HEK293 (cell line): ENCODE results near the gene AP3B1.

Experiments used
- CTCF ChIA-PET: fragments of 350-600 bp; formaldehyde crosslinking; extraction: SDS; loops from one replicate; lab custom pipeline; 2021; ENCODE audit warnings: antibody characterized with exemption; lab: Yijun Ruan, JAX
- POLR2A ChIA-PET: fragments of 300-600 bp; formaldehyde crosslinking; extraction: SDS; loops from one replicate; lab custom pipeline; 2020; ENCODE audit warnings: antibody characterized with exemption, inconsistent platforms; lab: Yijun Ruan, JAX
- H3K27ac ChIP-seq: fragments of 200-500 bp; sonication (Bioruptor generic); 2 replicates; pipeline ENCODE4 v1.5.1; 2014; ENCODE audit warnings: low read depth, low read length, control low read depth, inconsistent platforms; ENCODE audit errors: extremely low read depth
- H3K36me3 ChIP-seq, 2 experiments: fragments of 200-500 bp in 1 of 2; sonication (Bioruptor generic) in 1 of 2; 1 replicate in 1 of 2; 2 replicates in 1 of 2; pipeline ENCODE4 v1.5.1; 2014 to 2017; ENCODE audit warnings: inconsistent platforms in 2 of 2, low read length in 2 of 2; ENCODE audit not compliant: control insufficient read depth in 2 of 2, insufficient read depth in 1 of 2
- H3K4me1 ChIP-seq: fragments of 200-500 bp; sonication (Bioruptor generic); 2 replicates; pipeline ENCODE4 v1.5.1; 2014; ENCODE audit warnings: mild to moderate bottlenecking, low read length, inconsistent platforms; ENCODE audit not compliant: control insufficient read depth, insufficient read depth
- H3K4me3 ChIP-seq: 2 replicates; pipeline ENCODE4 v1.5.1; 2011; ENCODE audit warnings: low read depth, mild to moderate bottlenecking, control low read depth, low read length, moderate library complexity
- H3K9me3 ChIP-seq: fragments of 200-500 bp; sonication (Bioruptor generic); 2 replicates; pipeline ENCODE4 v1.5.1; 2014; ENCODE audit warnings: low read depth, low read length, inconsistent platforms; ENCODE audit not compliant: control insufficient read depth, insufficient read depth
- KLF16 ChIP-seq: fragments of 450-650 bp; formaldehyde crosslinking; IDR thresholded peaks from 2 replicates; pipeline ENCODE4 v1.5.1; 2017; ENCODE audit warnings: missing biosample characterization, missing genetic modification characterization
- TRIM28 ChIP-seq: IDR thresholded peaks from 2 replicates; pipeline ENCODE4 v1.6.1; 2011; ENCODE audit warnings: low read length, control low read depth, borderline replicate concordance
- ZBTB17 ChIP-seq: fragments of 450-650 bp; formaldehyde crosslinking; IDR thresholded peaks from 2 replicates; pipeline ENCODE4 v1.5.1; 2016; ENCODE audit warnings: missing biosample characterization, missing genetic modification characterization
- ZFP37 ChIP-seq: fragments of 450-650 bp; formaldehyde crosslinking; IDR thresholded peaks from 2 replicates; pipeline ENCODE4 v1.5.1; 2016; ENCODE audit warnings: missing biosample characterization, missing genetic modification characterization
- ZNF112 ChIP-seq: fragments of 450-650 bp; formaldehyde crosslinking; IDR thresholded peaks from 2 replicates; pipeline ENCODE4 v1.5.0; 2017; ENCODE audit warnings: missing biosample characterization, missing genetic modification characterization
- ZNF148 ChIP-seq: fragments of 450-650 bp; formaldehyde crosslinking; IDR thresholded peaks from 2 replicates; pipeline ENCODE4 v1.5.0; 2017; ENCODE audit warnings: missing biosample characterization, missing genetic modification characterization, borderline replicate concordance
- ZNF16 ChIP-seq: fragments of 450-650 bp; formaldehyde crosslinking; IDR thresholded peaks from 2 replicates; pipeline ENCODE4 v1.5.1; 2016; ENCODE audit warnings: low read depth, missing biosample characterization, missing genetic modification characterization
- ZNF223 ChIP-seq: fragments of 450-650 bp; formaldehyde crosslinking; IDR thresholded peaks from 2 replicates; pipeline ENCODE4 v1.5.1; 2016; ENCODE audit warnings: missing biosample characterization, missing genetic modification characterization
- ZNF350 ChIP-seq: fragments of 450-650 bp; formaldehyde crosslinking; IDR thresholded peaks from 2 replicates; pipeline ENCODE4 v1.5.0; 2017; ENCODE audit warnings: missing biosample characterization, mild to moderate bottlenecking, missing genetic modification characterization
- ZNF449 ChIP-seq: fragments of 450-650 bp; formaldehyde crosslinking; IDR thresholded peaks from 2 replicates; pipeline ENCODE4 v1.5.1; 2017; ENCODE audit warnings: missing biosample characterization, mild to moderate bottlenecking, missing genetic modification characterization, moderate library complexity
- ZNF501 ChIP-seq: fragments of 450-650 bp; formaldehyde crosslinking; IDR thresholded peaks from 2 replicates; pipeline ENCODE4 v1.5.1; 2016; ENCODE audit warnings: missing biosample characterization, missing genetic modification characterization
- ZNF510 ChIP-seq: fragments of 450-650 bp; formaldehyde crosslinking; IDR thresholded peaks from 2 replicates; pipeline ENCODE4 v1.5.1; 2018; ENCODE audit warnings: mild to moderate bottlenecking, missing genetic modification characterization, missing biosample characterization; ENCODE audit not compliant: insufficient replicate concordance
- ZNF561 ChIP-seq: fragments of 450-650 bp; IDR thresholded peaks from 2 replicates; pipeline ENCODE4 v1.5.1; 2018; ENCODE audit warnings: missing biosample characterization, missing genetic modification characterization, borderline replicate concordance
- ZNF664 ChIP-seq: fragments of 450-650 bp; formaldehyde crosslinking; IDR thresholded peaks from 2 replicates; pipeline ENCODE4 v1.5.1; 2016; ENCODE audit warnings: missing biosample characterization, missing genetic modification characterization
- ZNF76 ChIP-seq: fragments of 450-650 bp; formaldehyde crosslinking; IDR thresholded peaks from 2 replicates; pipeline ENCODE4; 2016; ENCODE audit warnings: low read depth, missing biosample characterization, missing genetic modification characterization, borderline replicate concordance
- ZNF776 ChIP-seq: fragments of 450-650 bp; formaldehyde crosslinking; IDR thresholded peaks from 2 replicates; pipeline ENCODE4 v1.5.0; 2017; ENCODE audit warnings: missing biosample characterization, missing genetic modification characterization, borderline replicate concordance
- TF ChIP-seq, protein P1 (sequence below): IDR thresholded peaks from 2 replicates; pipeline ENCODE4 v1.6.1; 2011; ENCODE audit warnings: mild to moderate bottlenecking, low read depth, low read length, borderline replicate concordance
- TF ChIP-seq, protein P2 (sequence below): fragments of 450-650 bp; formaldehyde crosslinking; IDR thresholded peaks from 2 replicates; pipeline ENCODE4 v1.5.1; 2016; ENCODE audit warnings: missing biosample characterization, missing genetic modification characterization
- TF ChIP-seq, protein P3 (sequence below): fragments of 450-650 bp; formaldehyde crosslinking; IDR thresholded peaks from 2 replicates; pipeline ENCODE4 v1.5.1; 2016; ENCODE audit warnings: missing biosample characterization, missing genetic modification characterization

The AP3B1 gene

GRCh38 chr5:78280261-78280660 is 14.2 kb downstream of the AP3B1 start:
- H3K27ac ChIP-seq = no peak overlapping the region
- CTCF ChIA-PET = no interaction called here
- H3K4me1 ChIP-seq = no peaks in the 10 kb centered on the region
- no peak overlapping the region for H3K4me3 ChIP-seq
- no peaks in the 10 kb centered on the region for H3K9me3 ChIP-seq
- POLR2A ChIA-PET = no interaction called here
- no peak for TF ChIP-seq TRIM28
- TF ChIP-seq ZFP37 = no peak
- TF ChIP-seq ZBTB17 (tag by site-specific recombination) = no peak
- TF ChIP-seq, protein P1, sequence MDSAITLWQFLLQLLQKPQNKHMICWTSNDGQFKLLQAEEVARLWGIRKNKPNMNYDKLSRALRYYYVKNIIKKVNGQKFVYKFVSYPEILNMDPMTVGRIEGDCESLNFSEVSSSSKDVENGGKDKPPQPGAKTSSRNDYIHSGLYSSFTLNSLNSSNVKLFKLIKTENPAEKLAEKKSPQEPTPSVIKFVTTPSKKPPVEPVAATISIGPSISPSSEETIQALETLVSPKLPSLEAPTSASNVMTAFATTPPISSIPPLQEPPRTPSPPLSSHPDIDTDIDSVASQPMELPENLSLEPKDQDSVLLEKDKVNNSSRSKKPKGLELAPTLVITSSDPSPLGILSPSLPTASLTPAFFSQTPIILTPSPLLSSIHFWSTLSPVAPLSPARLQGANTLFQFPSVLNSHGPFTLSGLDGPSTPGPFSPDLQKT = no peak
- TF ChIP-seq, protein P2, sequence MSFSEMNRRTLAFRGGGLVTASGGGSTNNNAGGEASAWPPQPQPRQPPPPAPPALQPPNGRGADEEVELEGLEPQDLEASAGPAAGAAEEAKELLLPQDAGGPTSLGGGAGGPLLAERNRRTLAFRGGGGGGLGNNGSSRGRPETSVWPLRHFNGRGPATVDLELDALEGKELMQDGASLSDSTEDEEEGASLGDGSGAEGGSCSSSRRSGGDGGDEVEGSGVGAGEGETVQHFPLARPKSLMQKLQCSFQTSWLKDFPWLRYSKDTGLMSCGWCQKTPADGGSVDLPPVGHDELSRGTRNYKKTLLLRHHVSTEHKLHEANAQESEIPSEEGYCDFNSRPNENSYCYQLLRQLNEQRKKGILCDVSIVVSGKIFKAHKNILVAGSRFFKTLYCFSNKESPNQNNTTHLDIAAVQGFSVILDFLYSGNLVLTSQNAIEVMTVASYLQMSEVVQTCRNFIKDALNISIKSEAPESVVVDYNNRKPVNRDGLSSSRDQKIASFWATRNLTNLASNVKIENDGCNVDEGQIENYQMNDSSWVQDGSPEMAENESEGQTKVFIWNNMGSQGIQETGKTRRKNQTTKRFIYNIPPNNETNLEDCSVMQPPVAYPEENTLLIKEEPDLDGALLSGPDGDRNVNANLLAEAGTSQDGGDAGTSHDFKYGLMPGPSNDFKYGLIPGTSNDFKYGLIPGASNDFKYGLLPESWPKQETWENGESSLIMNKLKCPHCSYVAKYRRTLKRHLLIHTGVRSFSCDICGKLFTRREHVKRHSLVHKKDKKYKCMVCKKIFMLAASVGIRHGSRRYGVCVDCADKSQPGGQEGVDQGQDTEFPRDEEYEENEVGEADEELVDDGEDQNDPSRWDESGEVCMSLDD (tag by site-specific recombination) = no peak
- TF ChIP-seq, protein P3, sequence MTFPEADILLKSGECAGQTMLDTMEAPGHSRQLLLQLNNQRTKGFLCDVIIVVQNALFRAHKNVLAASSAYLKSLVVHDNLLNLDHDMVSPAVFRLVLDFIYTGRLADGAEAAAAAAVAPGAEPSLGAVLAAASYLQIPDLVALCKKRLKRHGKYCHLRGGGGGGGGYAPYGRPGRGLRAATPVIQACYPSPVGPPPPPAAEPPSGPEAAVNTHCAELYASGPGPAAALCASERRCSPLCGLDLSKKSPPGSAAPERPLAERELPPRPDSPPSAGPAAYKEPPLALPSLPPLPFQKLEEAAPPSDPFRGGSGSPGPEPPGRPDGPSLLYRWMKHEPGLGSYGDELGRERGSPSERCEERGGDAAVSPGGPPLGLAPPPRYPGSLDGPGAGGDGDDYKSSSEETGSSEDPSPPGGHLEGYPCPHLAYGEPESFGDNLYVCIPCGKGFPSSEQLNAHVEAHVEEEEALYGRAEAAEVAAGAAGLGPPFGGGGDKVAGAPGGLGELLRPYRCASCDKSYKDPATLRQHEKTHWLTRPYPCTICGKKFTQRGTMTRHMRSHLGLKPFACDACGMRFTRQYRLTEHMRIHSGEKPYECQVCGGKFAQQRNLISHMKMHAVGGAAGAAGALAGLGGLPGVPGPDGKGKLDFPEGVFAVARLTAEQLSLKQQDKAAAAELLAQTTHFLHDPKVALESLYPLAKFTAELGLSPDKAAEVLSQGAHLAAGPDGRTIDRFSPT (tag by site-specific recombination) = no peak
- no peak for TF ChIP-seq ZNF350
- no peak for TF ChIP-seq ZNF501 (tag by site-specific recombination)
- TF ChIP-seq ZNF664 (tag by site-specific recombination) = no peak
- no peak for TF ChIP-seq ZNF776 (tag by site-specific recombination)
- TF ChIP-seq ZNF449 (tag by site-specific recombination) = no peak
- no peak for TF ChIP-seq ZNF510
- TF ChIP-seq ZNF148 = no peak
- no peak for TF ChIP-seq ZNF561
- no peak for TF ChIP-seq ZNF16 (tag by site-specific recombination)
- TF ChIP-seq KLF16 (tag by site-specific recombination) = no peak
- no peak for TF ChIP-seq ZNF223 (tag by site-specific recombination)
- no peak for TF ChIP-seq ZNF76 (tag by site-specific recombination)
- TF ChIP-seq ZNF112 (tag by site-specific recombination) = no peak
- no peaks in the 10 kb centered on the region for H3K36me3 ChIP-seq
